ENCODE measurements around the gene HOXA1.

The HOXA1 gene

DNA sequence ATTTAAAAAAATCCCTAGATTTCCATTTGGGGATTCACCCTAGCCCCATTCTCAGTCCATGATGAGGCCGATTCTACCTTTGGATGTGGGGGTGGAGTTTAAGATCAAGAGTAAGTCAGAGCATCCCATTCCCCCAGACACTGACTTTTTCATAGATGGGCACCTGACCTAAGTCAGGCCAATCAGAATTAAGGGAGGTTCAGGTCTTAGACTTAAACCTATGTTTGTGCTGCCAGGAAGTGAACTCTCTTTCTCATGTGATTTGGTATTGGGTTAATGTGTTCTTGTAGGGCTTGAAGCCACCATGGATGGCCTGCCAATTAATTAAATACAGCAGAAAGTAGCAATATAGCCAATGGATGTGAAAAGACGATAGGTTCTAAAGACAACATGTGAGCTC, 30.1 kb downstream of the HOXA1 start:
- ChIA-PET POLR2A (no interaction called here), CTCF (no interaction called here)
- DNase-seq (ENCODE audit: extremely low spot score): no peak
- no peak for TF ChIP-seq ZNF384 (IDR thresholded peaks at IDR 0.05)
- TF ChIP-seq HDGF (IDR thresholded peaks at IDR 0.05; ENCODE audit: borderline replicate concordance): no peak
- no peak for TF ChIP-seq FOXM1 (IDR thresholded peaks at IDR 0.05; ENCODE audit: borderline replicate concordance)
- no peak for TF ChIP-seq L3MBTL2 (conservative IDR thresholded peaks at IDR 0.05)
- no peak for TF ChIP-seq FOXA1 (IDR thresholded peaks at IDR 0.05)

DNA sequence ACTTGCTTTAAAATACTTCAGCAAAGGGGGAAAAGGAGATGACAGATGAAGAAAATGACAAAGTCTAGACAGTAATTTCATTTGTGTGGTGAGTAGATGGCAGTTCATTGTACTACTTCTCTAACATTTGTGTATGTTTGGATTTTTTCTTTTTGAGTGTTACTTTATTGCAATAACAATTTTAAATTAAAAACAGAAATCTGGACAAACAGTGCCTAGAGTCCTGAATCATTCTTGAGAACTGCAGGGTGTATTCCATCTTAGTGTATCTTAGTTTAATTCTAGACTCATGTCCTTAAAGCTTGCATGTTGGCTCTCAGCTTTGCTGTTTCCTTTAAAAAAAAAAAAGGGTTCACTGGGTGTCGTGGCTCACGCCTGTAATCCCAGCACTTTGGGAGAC, 31.1 kb downstream of the HOXA1 start:
- CTCF ChIA-PET: interaction anchor here (0.6 kb wide), 1 partner anchor 1405 kb away, joined by 4 read pairs; no protein-coding TSS in a partner anchor
- POLR2A ChIA-PET: no interaction called here
- TF ChIP-seq SUZ12 (IDR thresholded peaks at IDR 0.05) (no peak), LEF1 (IDR thresholded peaks at IDR 0.05; ENCODE audit: borderline replicate concordance) (no peak), FOXM1 (IDR thresholded peaks at IDR 0.05; ENCODE audit: borderline replicate concordance) (no peak), FOXA1 (IDR thresholded peaks at IDR 0.05) (no peak), BHLHE40 (IDR thresholded peaks at IDR 0.05; ENCODE audit: borderline replicate concordance) (no peak), CTBP1 (IDR thresholded peaks at IDR 0.05; ENCODE audit: borderline replicate concordance) (no peak), TARDBP (IDR thresholded peaks at IDR 0.05) (no peak), SP1 (IDR thresholded peaks at IDR 0.05) (no peak), ZNF384 (IDR thresholded peaks at IDR 0.05) (no peak), ARNT (IDR thresholded peaks at IDR 0.05) (no peak), NFRKB (IDR thresholded peaks at IDR 0.05) (no peak), ELF4 (IDR thresholded peaks at IDR 0.05) (no peak), L3MBTL2 (conservative IDR thresholded peaks at IDR 0.05) (no peak), HDGF (IDR thresholded peaks at IDR 0.05; ENCODE audit: borderline replicate concordance) (no peak), FOXK2 (IDR thresholded peaks at IDR 0.05) (no peak)
- TF ChIP-seq, protein P1, sequence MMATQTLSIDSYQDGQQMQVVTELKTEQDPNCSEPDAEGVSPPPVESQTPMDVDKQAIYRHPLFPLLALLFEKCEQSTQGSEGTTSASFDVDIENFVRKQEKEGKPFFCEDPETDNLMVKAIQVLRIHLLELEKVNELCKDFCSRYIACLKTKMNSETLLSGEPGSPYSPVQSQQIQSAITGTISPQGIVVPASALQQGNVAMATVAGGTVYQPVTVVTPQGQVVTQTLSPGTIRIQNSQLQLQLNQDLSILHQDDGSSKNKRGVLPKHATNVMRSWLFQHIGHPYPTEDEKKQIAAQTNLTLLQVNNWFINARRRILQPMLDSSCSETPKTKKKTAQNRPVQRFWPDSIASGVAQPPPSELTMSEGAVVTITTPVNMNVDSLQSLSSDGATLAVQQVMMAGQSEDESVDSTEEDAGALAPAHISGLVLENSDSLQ (IDR thresholded peaks at IDR 0.05): no peak
- no peak for DNase-seq (ENCODE audit: extremely low spot score)

DNA sequence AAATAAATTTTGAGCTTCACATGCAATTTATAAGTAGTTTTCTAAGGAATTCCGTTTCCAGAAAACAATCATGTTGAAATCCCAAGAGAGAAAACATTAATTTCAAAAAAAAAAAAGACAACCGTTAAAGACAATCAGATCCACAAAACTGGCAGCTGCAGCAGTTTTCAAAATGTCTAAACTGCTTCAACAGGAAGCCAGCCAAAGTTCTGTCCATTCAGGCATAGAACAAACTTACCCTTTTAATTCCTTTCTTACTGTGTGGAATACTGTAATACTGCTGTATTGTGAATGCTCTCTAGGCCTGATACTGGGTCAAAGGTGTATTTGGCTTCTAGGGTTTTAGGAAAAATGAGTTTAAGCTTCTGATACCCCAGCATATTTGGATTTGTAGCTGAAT, 31.6 kb downstream of the HOXA1 start:
- ChIA-PET CTCF (no interaction called here), POLR2A (no interaction called here)
- TF ChIP-seq FOXK2 (IDR thresholded peaks at IDR 0.05) (no peak), TARDBP (IDR thresholded peaks at IDR 0.05) (no peak), ARNT (IDR thresholded peaks at IDR 0.05) (no peak), FOXM1 (IDR thresholded peaks at IDR 0.05; ENCODE audit: borderline replicate concordance) (no peak), FOXA1 (IDR thresholded peaks at IDR 0.05) (no peak), L3MBTL2 (conservative IDR thresholded peaks at IDR 0.05) (no peak), SUZ12 (IDR thresholded peaks at IDR 0.05) (no peak), ZNF384 (IDR thresholded peaks at IDR 0.05) (no peak), NFRKB (IDR thresholded peaks at IDR 0.05) (no peak), LEF1 (IDR thresholded peaks at IDR 0.05; ENCODE audit: borderline replicate concordance) (no peak), SP1 (IDR thresholded peaks at IDR 0.05) (no peak), ELF4 (IDR thresholded peaks at IDR 0.05) (no peak), HDGF (IDR thresholded peaks at IDR 0.05; ENCODE audit: borderline replicate concordance) (no peak), CTBP1 (IDR thresholded peaks at IDR 0.05; ENCODE audit: borderline replicate concordance) (no peak), BHLHE40 (IDR thresholded peaks at IDR 0.05; ENCODE audit: borderline replicate concordance) (no peak)
- TF ChIP-seq, protein P1 (IDR thresholded peaks at IDR 0.05): no peak
- no peak for DNase-seq (ENCODE audit: extremely low spot score)

DNA sequence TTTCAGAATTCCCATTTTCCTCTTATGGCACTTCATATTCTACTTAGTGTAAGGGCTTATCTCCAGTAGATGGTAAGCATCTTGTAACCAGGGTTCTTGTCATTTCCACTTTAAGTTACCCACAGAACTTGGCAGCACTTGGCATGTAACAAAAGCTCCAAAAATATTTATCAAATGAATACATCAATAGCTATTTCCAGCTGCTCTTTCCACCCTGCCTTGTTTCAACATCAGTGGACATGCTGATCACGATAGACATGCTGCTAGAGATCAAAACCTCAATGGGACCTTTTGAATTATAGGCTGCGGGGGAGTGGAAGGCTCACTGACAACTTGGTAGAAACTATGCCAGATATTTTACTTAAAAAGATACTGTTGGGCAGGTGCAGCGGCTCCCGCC, 32.9 kb downstream of the HOXA1 start:
- POLR2A ChIA-PET: no interaction called here
- DNase-seq (ENCODE audit: extremely low spot score): no peak
- TF ChIP-seq L3MBTL2 (conservative IDR thresholded peaks at IDR 0.05): no peak
- no peak for TF ChIP-seq FOXM1 (IDR thresholded peaks at IDR 0.05; ENCODE audit: borderline replicate concordance)
- no peak for TF ChIP-seq HDGF (IDR thresholded peaks at IDR 0.05; ENCODE audit: borderline replicate concordance)
- TF ChIP-seq, protein P1 (IDR thresholded peaks at IDR 0.05): no peak
- no peak for TF ChIP-seq SUZ12 (IDR thresholded peaks at IDR 0.05)
- TF ChIP-seq CTBP1 (IDR thresholded peaks at IDR 0.05; ENCODE audit: borderline replicate concordance): no peak
- no peak for TF ChIP-seq FOXK2 (IDR thresholded peaks at IDR 0.05)
- no peak for TF ChIP-seq TARDBP (IDR thresholded peaks at IDR 0.05)
- no peak for TF ChIP-seq LEF1 (IDR thresholded peaks at IDR 0.05; ENCODE audit: borderline replicate concordance)
- TF ChIP-seq ZNF384 (IDR thresholded peaks at IDR 0.05): no peak
- TF ChIP-seq BHLHE40 (IDR thresholded peaks at IDR 0.05; ENCODE audit: borderline replicate concordance): no peak
- TF ChIP-seq ARNT (IDR thresholded peaks at IDR 0.05): no peak
- TF ChIP-seq FOXA1 (IDR thresholded peaks at IDR 0.05): no peak
- no peak for TF ChIP-seq NFRKB (IDR thresholded peaks at IDR 0.05)
- TF ChIP-seq ELF4 (IDR thresholded peaks at IDR 0.05): no peak
- CTCF ChIA-PET: no interaction called here

DNA sequence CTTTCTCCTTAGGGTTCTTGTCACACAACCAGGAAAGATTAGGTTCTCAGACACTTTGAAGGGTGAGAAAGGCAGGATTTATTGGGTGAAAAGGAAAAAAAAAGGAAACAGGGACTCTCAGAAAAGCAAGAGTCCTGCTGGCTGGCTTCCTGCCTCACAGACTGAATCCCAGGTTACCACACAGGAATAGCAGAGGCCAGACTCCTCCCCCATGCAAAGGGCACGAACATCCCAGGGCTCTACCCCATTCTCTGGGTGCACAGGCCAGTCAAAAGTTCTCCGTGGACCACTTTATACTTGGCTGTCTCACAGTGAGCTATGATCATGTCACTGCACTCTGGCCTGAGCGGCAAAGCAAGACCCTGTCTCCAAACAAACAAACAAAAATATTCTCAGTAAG, 42.6 kb downstream of the HOXA1 start:
- CTCF ChIA-PET: interaction anchor here (0.6 to 1.2 kb wide), 2 partner anchors 102 to 142 kb away, joined by 3 read pairs; no protein-coding TSS in a partner anchor
- no peak for DNase-seq (ENCODE audit: extremely low spot score)
- POLR2A ChIA-PET: no interaction called here
- TF ChIP-seq FOXK2 (IDR thresholded peaks at IDR 0.05) (no peak), ARNT (IDR thresholded peaks at IDR 0.05) (no peak), BHLHE40 (IDR thresholded peaks at IDR 0.05; ENCODE audit: borderline replicate concordance) (no peak), FOXA1 (IDR thresholded peaks at IDR 0.05) (no peak), LEF1 (IDR thresholded peaks at IDR 0.05; ENCODE audit: borderline replicate concordance) (no peak), TARDBP (IDR thresholded peaks at IDR 0.05) (no peak)

DNA sequence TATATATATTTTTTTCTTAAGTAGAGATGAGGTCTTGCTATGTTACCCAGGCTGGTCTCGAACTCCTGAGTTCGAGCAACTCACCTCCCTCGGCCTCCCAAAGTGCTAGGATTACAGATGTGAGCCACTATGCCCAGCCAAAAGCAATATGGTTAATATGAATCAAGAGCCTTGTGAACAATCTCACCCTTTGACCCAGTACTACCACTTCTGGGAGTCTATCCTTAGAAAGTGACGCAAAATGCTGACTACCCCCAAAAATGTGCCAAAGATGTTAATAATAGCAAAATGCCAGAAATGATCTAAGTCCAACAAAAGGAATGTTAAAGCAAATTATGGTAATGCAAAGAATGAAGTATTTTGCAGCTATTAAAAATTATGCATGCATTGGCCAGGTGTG, 44.3 kb downstream of the HOXA1 start:
- no peak for DNase-seq (ENCODE audit: extremely low spot score)
- ChIA-PET POLR2A (no interaction called here), CTCF (interaction anchor here (0.7 kb wide), 1 partner anchor 103 kb away, joined by 3 read pairs; no protein-coding TSS in a partner anchor)
- TF ChIP-seq BHLHE40 (IDR thresholded peaks at IDR 0.05; ENCODE audit: borderline replicate concordance) (no peak), FOXK2 (IDR thresholded peaks at IDR 0.05) (no peak), CTBP1 (IDR thresholded peaks at IDR 0.05; ENCODE audit: borderline replicate concordance) (no peak), L3MBTL2 (conservative IDR thresholded peaks at IDR 0.05) (no peak), SUZ12 (IDR thresholded peaks at IDR 0.05) (no peak), ELF4 (IDR thresholded peaks at IDR 0.05) (no peak)
- TF ChIP-seq, protein P1 (IDR thresholded peaks at IDR 0.05): no peak
